CD14-positive monocyte (primary cell): Measurements from ENCODE around the gene MYH8. TPM values are rescaled to one million over a fixed set of nuclear protein-coding genes. Genes with fewer than 3 reads are reported as not detected.

Experiments
- DNase-seq, 3 donors: peaks; one replicate each; pipeline ENCODE4 v3.0.0-alpha.2; 2011 to 2022
- H2AFZ ChIP-seq: 2 replicates; pipeline ENCODE4 v1.6.0; 2012; ENCODE audit warnings: mild to moderate bottlenecking, low read depth, low read length, inconsistent platforms; ENCODE audit not compliant: insufficient read depth, poor library complexity, severe bottlenecking
- H3K27ac ChIP-seq, 2 donors: 1 replicate in 1 of 2; 2 replicates in 1 of 2; pipeline ENCODE4 v1.5.1; 2012 to 2013; ENCODE audit warnings: low read length in 2 of 2, control low read depth in 1 of 2, inconsistent platforms in 1 of 2, low read depth in 1 of 2, mild to moderate bottlenecking in 1 of 2
- H3K27me3 ChIP-seq, 2 donors: one replicate each; pipeline versions ENCODE4 v1.6.0 to v1.6.1; 2011 to 2013; ENCODE audit warnings: low read length in 2 of 2; ENCODE audit not compliant: control insufficient read depth in 2 of 2, insufficient read depth in 2 of 2
- H3K36me3 ChIP-seq, 2 donors: replicated peaks in 1 of 2; 1 replicate in 1 of 2; 2 replicates in 1 of 2; pipeline versions ENCODE4 v1.5.1 to v1.6.1; 2012 to 2013; ENCODE audit warnings: low read length in 2 of 2, control low read depth in 1 of 2, inconsistent platforms in 1 of 2, mild to moderate bottlenecking in 1 of 2; ENCODE audit not compliant: insufficient read depth in 2 of 2, control insufficient read depth in 1 of 2
- H3K4me1 ChIP-seq, 2 donors: 1 replicate in 1 of 2; 2 replicates in 1 of 2; pipeline versions ENCODE4 v1.5.1 to v1.6.1; 2012 to 2013; ENCODE audit warnings: low read length in 2 of 2, control low read depth in 1 of 2, inconsistent platforms in 1 of 2, mild to moderate bottlenecking in 1 of 2, moderate library complexity in 1 of 2; ENCODE audit not compliant: insufficient read depth in 2 of 2, control insufficient read depth in 1 of 2
- H3K4me2 ChIP-seq: replicated peaks from 2 replicates; pipeline ENCODE3; 2012; ENCODE audit warnings: low read length, moderate library complexity, mild to moderate bottlenecking; ENCODE audit not compliant: poor library complexity, severe bottlenecking; ENCODE audit errors: extremely low read depth
- H3K4me3 ChIP-seq, 3 experiments: fragments of 200-600 bp in 1 of 3; sonication (generic) in 1 of 3; replicated peaks in 1 of 3; 1 replicate in 2 of 3; 2 replicates in 1 of 3; pipeline ENCODE4 v1.5.1; 2011 to 2013; ENCODE audit warnings: low read length in 3 of 3, mild to moderate bottlenecking in 3 of 3, control low read depth in 2 of 3, low read depth in 2 of 3, inconsistent platforms in 1 of 3, moderate library complexity in 1 of 3
- H3K79me2 ChIP-seq: 2 replicates; pipeline ENCODE4 v1.6.0; 2012; ENCODE audit warnings: mild to moderate bottlenecking, control low read depth, inconsistent platforms, low read length, moderate library complexity; ENCODE audit not compliant: insufficient read depth
- H3K9ac ChIP-seq: 2 replicates; pipeline ENCODE4 v1.6.0; 2017; ENCODE audit warnings: low read length, mild to moderate bottlenecking; ENCODE audit not compliant: insufficient read depth, poor library complexity, severe bottlenecking
- H3K9me3 ChIP-seq, 2 donors: replicated peaks in 1 of 2; 1 replicate in 1 of 2; 2 replicates in 1 of 2; pipeline versions ENCODE4 v1.5.1 to v1.6.1; 2012 to 2013; ENCODE audit warnings: low read length in 2 of 2, control low read depth in 1 of 2; ENCODE audit not compliant: control insufficient read depth in 1 of 2, insufficient read depth in 1 of 2
- H4K20me1 ChIP-seq: 2 replicates; pipeline ENCODE4 v1.6.0; 2012; ENCODE audit warnings: mild to moderate bottlenecking, low read length, control low read depth, moderate library complexity; ENCODE audit not compliant: insufficient read depth
- H3K27ac Mint-ChIP-seq, 7 donors: one replicate each; pipeline ENCODE4 v1.8.0; 2020; ENCODE audit warnings: mild to moderate bottlenecking in 7 of 7, mixed read lengths in 7 of 7, moderate library complexity in 6 of 7, inconsistent platforms in 2 of 7
- H3K27me3 Mint-ChIP-seq, 3 donors: one replicate each; pipeline ENCODE4 v1.8.0; 2021 to 2022; ENCODE audit warnings: low read depth in 3 of 3, mild to moderate bottlenecking in 3 of 3, mixed read lengths in 3 of 3, moderate library complexity in 3 of 3, inconsistent platforms in 1 of 3
- H3K36me3 Mint-ChIP-seq, 2 donors: one replicate each; pipeline ENCODE4 v1.8.0; 2020; ENCODE audit warnings: mixed read lengths in 2 of 2, inconsistent platforms in 1 of 2, mild to moderate bottlenecking in 1 of 2
- H3K4me1 Mint-ChIP-seq: one replicate; pipeline ENCODE4 v1.8.0; 2020; ENCODE audit warnings: mild to moderate bottlenecking, mixed read lengths
- H3K4me3 Mint-ChIP-seq, 2 donors: one replicate each; pipeline ENCODE4 v1.8.0; 2020; ENCODE audit warnings: mild to moderate bottlenecking in 2 of 2, mixed read lengths in 2 of 2, moderate library complexity in 1 of 2
- H3K9me3 Mint-ChIP-seq, 7 donors: one replicate each; pipeline ENCODE4 v1.8.0; 2020 to 2022; ENCODE audit warnings: mixed read lengths in 7 of 7, mild to moderate bottlenecking in 6 of 7, moderate library complexity in 6 of 7, inconsistent platforms in 2 of 7
- CTCF ChIP-seq: fragments of 200-600 bp; IDR thresholded peaks from one replicate; pipeline ENCODE4 v1.8.0; 2022; ENCODE audit warnings: antibody characterized with exemption, mild to moderate bottlenecking
- WGBS: methylation state at CpG from one replicate; pipeline ENCODE4 v1.1.5; 2013; ENCODE audit warnings: missing lambda C conversion rate; ENCODE audit not compliant: insufficient coverage; 5-methylcytosine and 5-hydroxymethylcytosine counted together
- intact Hi-C, 2 donors: fragments of 100-400 bp; cut with micrococcal nuclease; formaldehyde crosslinking; loops; one replicate each; pipeline versions ENCODE4 v1.15.0 to v1.15.1; 2023
- polyA plus RNA-seq, 3 donors: library from polyadenylated mRNA; depleted of rRNA in 1 of 3; unstranded in 2 of 3; stranded (reverse) in 1 of 3; fragments of 300-500 nt in 2 of 3; fragments of >200 nt in 1 of 3; fragmentation: Illumina TruSeq in 2 of 3; gene quantifications; 1 replicate in 2 of 3; 2 replicates in 1 of 3; pipeline ENCODE4 v1.2.3, GENCODE V29; 2012 to 2021

MYH8 gene
- polyA plus RNA-seq, 3 donors = not detected

GRCh38 chr17:10368561-10368960 is 53.2 kb downstream of the MYH8 start:
- peaks cover 0 to 6% of the 10 kb centered on the region in 2 donors for H3K27me3 ChIP-seq
- intact Hi-C loops = no loop called here
- no peak overlapping the region for H2AFZ ChIP-seq
- no CpG with 5 or more reads among the region's 3 CpGs for WGBS
- H3K4me1 Mint-ChIP-seq = no peaks in the 10 kb centered on the region
- no peaks in the 10 kb centered on the region for H3K9me3 Mint-ChIP-seq
- H3K9me3 ChIP-seq = no peaks in the 10 kb centered on the region
- no peak overlapping the region for H3K4me2 ChIP-seq
- no peaks in the 10 kb centered on the region for H3K79me2 ChIP-seq
- DNase-seq = no peak
- no peaks in the 10 kb centered on the region for H3K36me3 ChIP-seq
- H3K36me3 Mint-ChIP-seq = no peaks in the 10 kb centered on the region
- no peaks in the 10 kb centered on the region for H3K4me1 ChIP-seq
- H4K20me1 ChIP-seq = no peaks in the 10 kb centered on the region
- no peak for TF ChIP-seq CTCF
- no peak overlapping the region for H3K27ac ChIP-seq
- no peak overlapping the region for H3K4me3 Mint-ChIP-seq
- H3K4me3 ChIP-seq = no peak overlapping the region
- no peak overlapping the region for H3K9ac ChIP-seq
- no peak overlapping the region for H3K27ac Mint-ChIP-seq
- peaks cover 4 to 11% (median 6%) of the 10 kb centered on the region in 3 donors for H3K27me3 Mint-ChIP-seq

DNA sequence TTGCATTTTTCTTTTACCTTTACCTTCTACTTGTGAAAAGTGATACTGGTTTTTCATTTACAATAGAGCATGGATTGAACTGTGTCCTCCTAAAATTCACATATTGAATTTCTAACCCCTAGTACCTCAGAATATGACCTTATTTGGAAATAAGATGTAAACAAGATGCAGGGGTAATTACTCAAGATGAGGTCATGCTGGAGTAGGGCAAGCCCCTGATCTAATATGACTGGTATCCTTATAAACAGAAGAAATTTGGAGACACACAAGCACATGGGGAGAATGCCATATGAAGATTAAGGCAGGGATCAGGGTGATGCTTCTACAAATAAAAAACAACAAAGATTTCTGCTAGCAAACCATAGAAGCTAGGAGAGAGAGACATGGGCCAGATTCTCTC is 61.2 kb downstream of the MYH8 start:
- intact Hi-C loops = no loop called here
- no peak overlapping the region for H2AFZ ChIP-seq
- no peak overlapping the region for H3K4me2 ChIP-seq
- Mint-ChIP-seq H3K27ac (no peak overlapping the region), H3K9me3 (no peaks in the 10 kb centered on the region), H3K4me1 (no peaks in the 10 kb centered on the region), H3K4me3 (no peak overlapping the region), H3K36me3 (no peaks in the 10 kb centered on the region), H3K27me3 (peaks cover 0 to 7% (median 4%) of the 10 kb centered on the region in 3 donors)
- H3K4me1 ChIP-seq = no peaks in the 10 kb centered on the region
- no peaks in the 10 kb centered on the region for H4K20me1 ChIP-seq
- no peak for DNase-seq
- no peak overlapping the region for H3K4me3 ChIP-seq
- peaks cover 0 to 2% of the 10 kb centered on the region in 2 donors for H3K27me3 ChIP-seq
- no peaks in the 10 kb centered on the region for H3K9me3 ChIP-seq
- H3K9ac ChIP-seq = no peak overlapping the region
- no peak overlapping the region for H3K27ac ChIP-seq
- TF ChIP-seq CTCF = no peak
- H3K36me3 ChIP-seq = no peaks in the 10 kb centered on the region
- no peaks in the 10 kb centered on the region for H3K79me2 ChIP-seq
